22Rv1 (cell line): ENCODE data around the gene MAPK13.
"Not testable (repeated sequence)": the region's sequence is repeated elsewhere in the genome, so short reads cannot be mapped to it uniquely, and the experiment has no call there.

Experiments
- H3K27ac ChIP-seq: fragments of 450-650 bp; 2 replicates; pipeline ENCODE4 v1.5.1; 2017
- ZFX ChIP-seq: fragments of 450-650 bp; IDR thresholded peaks from 2 replicates; pipeline ENCODE4 v1.6.1; 2017; ENCODE audit warnings: antibody characterized with exemption, borderline replicate concordance
- TF ChIP-seq, protein P1 (sequence below): fragments of 450-650 bp; IDR thresholded peaks from 2 replicates; pipeline ENCODE4 v1.5.1; 2017; ENCODE audit warnings: mild to moderate bottlenecking

Gene MAPK13

DNA sequence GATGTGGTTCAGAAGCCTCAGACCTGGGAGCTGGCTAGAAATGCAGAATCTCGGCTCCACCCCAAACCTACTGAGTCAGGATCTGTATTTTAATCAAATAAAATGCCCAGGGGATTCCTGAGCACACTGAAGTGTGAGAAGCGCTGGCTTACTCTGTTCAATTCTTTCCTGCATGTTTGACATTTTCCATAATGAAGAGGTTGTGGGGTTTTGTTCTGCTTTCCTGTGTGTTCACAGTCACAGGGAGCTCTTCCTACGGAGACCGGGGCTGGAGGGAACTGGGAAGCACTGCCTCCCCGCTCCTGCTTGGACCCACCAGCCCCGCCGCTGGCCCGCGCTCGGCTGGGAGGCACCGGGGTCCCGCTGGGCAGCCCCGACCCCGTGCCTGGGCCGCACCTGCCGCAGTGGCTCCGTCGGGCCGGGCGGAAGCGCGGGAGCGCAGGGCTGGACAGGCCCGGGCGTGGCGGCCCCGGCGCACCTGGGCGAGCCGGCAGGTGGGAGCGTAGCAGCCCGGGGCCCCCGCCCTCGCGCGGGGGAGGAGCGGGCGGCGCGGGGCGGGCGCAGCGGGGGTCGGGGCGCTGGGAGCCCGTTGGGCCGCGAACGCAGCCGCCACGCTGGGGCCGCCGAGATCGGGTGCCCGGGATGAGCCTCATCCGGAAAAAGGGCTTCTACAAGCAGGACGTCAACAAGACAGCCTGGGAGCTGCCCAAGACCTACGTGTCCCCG, at the start of gene MAPK13:
Gene MAPK13 (plus strand): TSS at position 573 of the 726 bp plus-strand sequence. CDS start 70 bp downstream, at position 643.
- TF ChIP-seq ZFX: no peak
- TF ChIP-seq, protein P1, sequence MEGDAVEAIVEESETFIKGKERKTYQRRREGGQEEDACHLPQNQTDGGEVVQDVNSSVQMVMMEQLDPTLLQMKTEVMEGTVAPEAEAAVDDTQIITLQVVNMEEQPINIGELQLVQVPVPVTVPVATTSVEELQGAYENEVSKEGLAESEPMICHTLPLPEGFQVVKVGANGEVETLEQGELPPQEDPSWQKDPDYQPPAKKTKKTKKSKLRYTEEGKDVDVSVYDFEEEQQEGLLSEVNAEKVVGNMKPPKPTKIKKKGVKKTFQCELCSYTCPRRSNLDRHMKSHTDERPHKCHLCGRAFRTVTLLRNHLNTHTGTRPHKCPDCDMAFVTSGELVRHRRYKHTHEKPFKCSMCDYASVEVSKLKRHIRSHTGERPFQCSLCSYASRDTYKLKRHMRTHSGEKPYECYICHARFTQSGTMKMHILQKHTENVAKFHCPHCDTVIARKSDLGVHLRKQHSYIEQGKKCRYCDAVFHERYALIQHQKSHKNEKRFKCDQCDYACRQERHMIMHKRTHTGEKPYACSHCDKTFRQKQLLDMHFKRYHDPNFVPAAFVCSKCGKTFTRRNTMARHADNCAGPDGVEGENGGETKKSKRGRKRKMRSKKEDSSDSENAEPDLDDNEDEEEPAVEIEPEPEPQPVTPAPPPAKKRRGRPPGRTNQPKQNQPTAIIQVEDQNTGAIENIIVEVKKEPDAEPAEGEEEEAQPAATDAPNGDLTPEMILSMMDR: no peak; the same call in 1 of the 2 replicates
- H3K27ac ChIP-seq: peak within 1 kb of the TSS; percentile 64

DNA sequence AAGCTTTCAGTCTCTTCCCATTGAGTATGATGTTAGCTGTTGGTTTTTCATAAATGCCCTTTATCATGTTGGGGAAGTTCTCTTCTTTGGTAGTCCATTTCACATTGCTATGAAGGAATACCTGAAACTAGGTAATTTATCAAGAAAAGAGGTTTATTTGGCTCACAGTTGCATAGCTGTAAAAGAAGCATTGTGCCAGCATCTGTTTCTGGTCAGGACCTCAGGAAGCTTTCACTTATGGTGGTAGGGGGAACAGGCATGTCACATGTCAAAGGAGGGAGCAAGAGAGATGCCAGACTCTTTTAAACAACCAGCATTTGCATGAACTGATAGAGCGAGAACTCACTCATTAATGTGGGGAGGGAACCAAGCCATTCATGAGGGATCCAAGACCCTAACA, 48.0 kb upstream of the MAPK13 start:
- no peak overlapping the region for H3K27ac ChIP-seq
- TF ChIP-seq ZFX: no peak
- TF ChIP-seq, protein P1: no peak

DNA sequence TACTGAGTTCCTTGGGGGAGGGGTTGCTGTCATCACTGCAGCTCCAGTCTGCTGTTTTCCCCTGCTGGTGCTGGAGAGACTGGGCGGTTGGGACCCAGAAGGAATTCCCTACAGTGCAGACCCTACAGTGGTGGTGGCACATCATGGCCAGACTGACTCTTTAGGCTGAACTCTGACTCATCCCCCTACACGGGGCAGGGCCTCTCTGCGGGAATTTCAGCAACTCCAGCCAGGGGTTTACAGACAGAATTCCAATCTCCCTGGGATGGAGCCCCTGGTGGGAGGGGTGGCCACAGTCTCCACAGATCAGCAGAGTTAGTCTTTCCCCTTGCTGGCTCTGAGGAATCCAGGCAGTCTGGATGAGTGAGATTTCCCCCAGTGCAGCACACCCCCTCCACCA, 46.9 kb upstream of the MAPK13 start:
- H3K27ac ChIP-seq: no peak overlapping the region
- TF ChIP-seq, protein P1: no peak
- TF ChIP-seq ZFX: no peak

DNA sequence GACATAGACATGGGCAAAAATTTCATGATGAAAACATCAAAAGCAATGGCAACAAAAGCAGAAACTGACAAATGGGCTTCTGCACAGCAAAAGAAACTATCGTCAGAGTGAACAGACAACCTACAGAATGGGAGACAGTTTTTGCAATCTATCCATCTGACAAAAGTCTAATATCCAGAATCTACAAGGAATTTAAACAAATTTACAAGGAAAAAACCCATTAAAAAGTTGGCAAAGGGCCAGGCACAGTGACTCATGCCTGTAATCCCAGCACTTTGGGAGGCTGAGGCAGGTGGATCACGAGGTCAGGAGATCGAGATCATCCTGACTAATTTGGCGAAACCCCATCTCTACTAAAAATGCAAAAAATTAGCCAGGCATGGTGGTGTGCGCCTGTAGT, 42.1 kb upstream of the MAPK13 start:
- not testable (repeated sequence) for H3K27ac ChIP-seq

DNA sequence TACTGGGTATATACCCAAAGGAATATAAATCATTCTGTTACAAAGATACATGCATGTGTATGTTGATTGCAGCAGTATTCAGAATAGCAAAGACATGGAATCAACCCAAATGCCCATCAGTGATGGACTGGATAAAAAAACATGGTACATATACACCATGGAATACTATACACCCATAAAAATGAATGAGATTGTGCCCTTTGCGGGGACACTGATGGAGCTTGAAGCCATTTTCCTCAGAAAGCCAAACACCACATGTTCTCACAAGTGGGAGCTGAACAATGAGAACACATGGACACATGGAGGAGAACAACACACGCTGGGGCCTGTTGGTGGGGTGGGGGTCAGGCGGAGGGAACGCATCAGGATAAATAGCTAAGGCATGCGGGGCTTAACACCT, 41.3 kb upstream of the MAPK13 start:
- H3K27ac ChIP-seq: no peak overlapping the region
- no peak for TF ChIP-seq ZFX
- TF ChIP-seq, protein P1: no peak

DNA sequence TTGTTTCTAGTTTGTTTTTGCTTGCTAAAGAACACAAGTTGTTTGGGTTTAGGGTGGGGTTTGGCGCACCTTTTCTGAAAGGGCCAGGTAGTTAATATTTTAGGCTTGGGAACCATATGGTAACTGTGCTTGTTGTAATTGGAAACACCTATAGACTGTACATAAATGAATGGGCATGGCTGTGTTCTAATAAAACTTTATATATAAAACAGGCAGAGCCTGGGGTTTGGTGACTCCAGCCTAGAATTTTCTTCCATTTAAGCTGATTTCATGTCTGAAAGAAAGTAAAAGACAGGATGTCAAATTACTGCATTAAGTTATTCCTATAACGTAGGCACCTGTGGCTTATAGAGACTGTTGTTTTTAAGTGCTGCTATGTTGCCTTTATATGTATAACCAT, 36.1 kb upstream of the MAPK13 start:
- TF ChIP-seq, protein P1: no peak
- peak overlapping the region; percentile 88 for H3K27ac ChIP-seq

DNA sequence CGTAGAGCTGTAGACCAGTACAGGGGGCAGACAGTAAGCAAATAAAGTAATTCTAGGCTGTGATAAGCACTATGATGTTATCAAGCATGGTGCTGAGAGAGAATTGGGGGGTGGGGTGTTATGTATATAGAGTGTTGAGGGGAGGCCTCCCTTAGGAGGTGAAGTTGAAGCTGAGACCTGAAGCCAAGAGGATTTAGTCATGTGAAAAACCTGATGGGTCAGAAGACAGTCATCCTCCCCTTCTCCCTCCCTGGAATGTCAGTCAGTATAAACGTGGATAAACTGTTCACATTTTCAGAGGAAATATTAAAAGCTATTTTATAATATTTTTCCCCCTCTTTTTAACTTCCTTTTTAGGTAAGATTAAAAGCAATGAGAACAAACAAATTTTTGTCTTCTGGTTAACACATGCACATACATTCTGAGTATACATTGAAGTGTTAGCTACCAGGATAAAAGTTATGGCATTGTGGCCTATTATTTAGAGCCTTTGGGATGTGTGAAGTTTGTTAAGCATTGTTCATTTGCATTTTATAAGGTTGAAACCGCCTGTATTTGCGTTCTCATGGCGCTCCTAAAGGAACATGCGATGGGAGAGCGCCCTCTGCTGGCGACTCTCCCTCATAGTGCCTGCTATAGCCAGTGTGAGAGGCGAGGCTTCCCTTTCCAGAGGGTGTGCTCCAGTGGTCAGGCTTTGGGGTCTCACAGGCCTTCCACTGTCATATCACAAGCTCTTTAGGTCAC, 35.4 kb upstream of the MAPK13 start:
- peak overlapping the region; percentile 88 for H3K27ac ChIP-seq
- TF ChIP-seq, protein P1: peak; percentile 94
- TF ChIP-seq ZFX: no peak
